Sigmoid colon (tissue), 7 donors: ENCODE measurements around the gene ACOXL. TPM values are rescaled to one million over a fixed set of nuclear protein-coding genes. Genes with fewer than 3 reads are reported as not detected.

Experiments used
- DNase-seq: peaks from one replicate; pipeline ENCODE4 v3.0.0-alpha.2; 2019
- H3K27ac ChIP-seq, 4 donors: fragments of 200-600 bp; sonication (generic); one replicate each; pipeline ENCODE4 v1.5.1; 2016 to 2019; ENCODE audit warnings: mild to moderate bottlenecking in 1 of 4
- H3K27me3 ChIP-seq, 3 donors: fragments of 200-600 bp; sonication (generic); one replicate each; pipeline ENCODE4 v1.5.1; 2019; ENCODE audit warnings: mild to moderate bottlenecking in 1 of 3
- H3K36me3 ChIP-seq, 4 donors: fragments of 200-600 bp; sonication (generic); one replicate each; pipeline ENCODE4 v1.5.1; 2016 to 2019
- H3K4me1 ChIP-seq, 4 donors: fragments of 200-600 bp; sonication (generic); one replicate each; pipeline ENCODE4 v1.5.1; 2017 to 2019
- H3K4me3 ChIP-seq, 4 donors: fragments of 200-600 bp; sonication (generic); one replicate each; pipeline ENCODE4 v1.5.1; 2017 to 2019; ENCODE audit warnings: mild to moderate bottlenecking in 2 of 4, moderate library complexity in 1 of 4
- H3K9me3 ChIP-seq, 4 donors: fragments of 200-600 bp in 3 of 4; sonication (generic) in 3 of 4; one replicate each; pipeline versions ENCODE4 v1.5.1 to v1.6.1; 2013 to 2019
- CTCF ChIP-seq, 4 experiments: fragments of 450-650 bp in 3 of 4; fragments of 200-600 bp in 1 of 4; IDR thresholded peaks; one replicate each; pipeline ENCODE4 v1.5.1; 2016 to 2019; ENCODE audit warnings: antibody characterized with exemption in 4 of 4, mild to moderate bottlenecking in 3 of 4, moderate library complexity in 2 of 4
- EP300 ChIP-seq, 4 donors: sonication (generic); formaldehyde crosslinking; IDR thresholded peaks; one replicate each; pipeline ENCODE4 v1.6.1; 2017; ENCODE audit warnings: antibody characterized with exemption in 4 of 4
- POLR2A ChIP-seq, 2 donors: fragments of 450-650 bp; IDR thresholded peaks; one replicate each; pipeline ENCODE4 v1.6.1; 2016; ENCODE audit warnings: antibody characterized with exemption in 2 of 2, mild to moderate bottlenecking in 2 of 2, moderate library complexity in 2 of 2
- POLR2AphosphoS5 ChIP-seq, 4 donors: sonication (generic); formaldehyde crosslinking; IDR thresholded peaks; one replicate each; pipeline ENCODE4 v1.6.1; 2017; ENCODE audit warnings: antibody characterized with exemption in 4 of 4
- WGBS, 2 donors: extraction: QIAGEN DNeasy Blood & Tissue Kit; methylation state at CpG; one replicate each; pipeline ENCODE4 v1.1.7; 2013; 5-methylcytosine and 5-hydroxymethylcytosine counted together
- intact Hi-C: fragments of 100-400 bp; cut with DNase I; formaldehyde crosslinking; loops from one replicate; pipeline ENCODE4 v1.15.1; 2023
- polyA plus RNA-seq, 3 donors: library from polyadenylated mRNA; stranded (reverse); fragments of 200-250 nt; gene quantifications; one replicate each; pipeline ENCODE4 v1.2.3, GENCODE V29; 2013
- total RNA-seq, 4 donors: library from RNA; depleted of rRNA; stranded (reverse); fragments of >200 nt; gene quantifications; one replicate each; pipeline ENCODE4 v1.1.0, GENCODE V29; 2016
- donor health status: healthy with polysubstance abuse.
- donor health status: Bipolar disorder and iron deficiency.
- donor health status: healthy.

The ACOXL gene
- total and polyA plus RNA-seq, 7 donors, result 0.45 TPM; not detected in 6

DNA sequence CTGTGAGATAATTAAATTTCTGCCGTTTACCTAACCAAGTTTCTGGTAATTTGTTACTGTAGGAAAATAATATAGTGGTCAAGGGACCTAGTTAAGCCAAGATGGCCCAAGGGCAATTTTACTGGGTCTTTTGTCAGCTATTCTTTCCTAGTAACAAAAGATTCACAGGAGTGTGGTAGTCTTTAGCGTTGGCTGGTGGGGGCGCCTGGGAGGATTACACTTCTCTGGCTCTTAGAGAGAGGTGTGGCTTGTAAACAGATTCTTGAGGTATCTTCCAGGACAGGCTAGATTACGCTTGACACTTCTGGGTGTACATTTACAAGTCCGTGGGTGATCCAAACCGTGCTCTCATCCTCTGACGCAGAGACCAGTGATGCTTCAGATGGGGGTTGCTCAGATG, 3.3 kb upstream of the ACOXL start:
- Histone ChIP-seq H3K27ac (no peak overlapping the region), H3K4me1 (peaks cover 0 to 12% (median 11%) of the 10 kb centered on the region in 4 donors), H3K9me3 (peaks cover 0 to 3% (median 1%) of the 10 kb centered on the region in 4 donors), H3K27me3 (peaks cover 13 to 37% (median 23%) of the 10 kb centered on the region in 3 donors), H3K4me3 (no peak overlapping the region), H3K36me3 (no peaks in the 10 kb centered on the region)
- TF ChIP-seq EP300 (IDR thresholded peaks at IDR 0.05), result no peak
- TF ChIP-seq CTCF (IDR thresholded peaks at IDR 0.05), result no peak
- no peak for TF ChIP-seq POLR2A (IDR thresholded peaks at IDR 0.05)
- no peak for TF ChIP-seq POLR2AphosphoS5 (IDR thresholded peaks at IDR 0.05)
- intact Hi-C loops, result no loop called here
- 83 to 85% methylated on average over 7 of the region's 7 CpGs for WGBS, 2 donors
- no peak for DNase-seq

DNA sequence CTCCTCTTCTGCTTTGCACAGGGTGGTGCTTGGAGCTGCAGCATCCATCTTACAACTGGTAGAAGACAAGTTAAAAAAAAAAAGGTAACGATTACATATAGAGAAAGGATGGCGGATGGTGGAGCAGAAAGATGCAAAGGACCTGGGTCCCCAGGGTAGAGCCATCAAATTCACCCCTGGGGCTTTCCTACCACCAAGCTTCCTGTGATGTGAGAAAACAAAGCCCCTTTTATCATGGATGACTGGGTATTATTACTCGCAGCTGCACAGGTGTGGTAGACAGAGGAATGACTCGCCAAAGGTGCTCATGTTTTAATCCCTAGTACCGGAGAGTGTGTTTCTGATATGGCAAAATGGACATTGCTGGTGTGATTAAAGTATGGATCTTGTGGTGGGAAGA, 1.3 kb upstream of the ACOXL start:
- no peak overlapping the region for H3K4me3 ChIP-seq
- TF ChIP-seq EP300 (IDR thresholded peaks at IDR 0.05) (no peak), POLR2A (IDR thresholded peaks at IDR 0.05) (no peak), POLR2AphosphoS5 (IDR thresholded peaks at IDR 0.05) (no peak), CTCF (IDR thresholded peaks at IDR 0.05) (no peak)
- no peaks in the 10 kb centered on the region for H3K36me3 ChIP-seq
- peaks cover 0 to 3% (median 1%) of the 10 kb centered on the region in 4 donors for H3K9me3 ChIP-seq
- H3K4me1 ChIP-seq, result peaks cover 0 to 12% (median 11%) of the 10 kb centered on the region in 4 donors
- DNase-seq, result no peak
- WGBS, 2 donors, result 81 to 90% methylated on average over 5 of the region's 5 CpGs
- H3K27ac ChIP-seq, result no peak overlapping the region
- peaks cover 13 to 55% (median 29%) of the 10 kb centered on the region in 3 donors for H3K27me3 ChIP-seq
- intact Hi-C loops, result no loop called here

- TF ChIP-seq EP300 (IDR thresholded peaks at IDR 0.05), result no peak
- no peak for TF ChIP-seq POLR2A (IDR thresholded peaks at IDR 0.05)
- no peak for TF ChIP-seq POLR2AphosphoS5 (IDR thresholded peaks at IDR 0.05)
- TF ChIP-seq CTCF (IDR thresholded peaks at IDR 0.05), result no peak
- Histone ChIP-seq H3K36me3 (no peaks in the 10 kb centered on the region), H3K4me3 (no peak overlapping the region), H3K4me1 (peaks cover 0 to 12% (median 11%) of the 10 kb centered on the region in 4 donors), H3K9me3 (peaks cover 0 to 3% (median 1%) of the 10 kb centered on the region in 4 donors), H3K27ac (no peak overlapping the region), H3K27me3 (peaks cover 13 to 76% (median 29%) of the 10 kb centered on the region in 3 donors)
- WGBS, 2 donors, result 61 to 74% methylated on average over 4 of the region's 4 CpGs
- DNase-seq, result no peak
- intact Hi-C loops, result no loop called here
Measured at GRCh38 chr2:110735366-110735765, 3.0 kb downstream of the ACOXL start.

- intact Hi-C loops, result no loop called here
- peaks cover 6 to 52% (median 17%) of the 10 kb centered on the region in 3 donors for H3K27me3 ChIP-seq
- TF ChIP-seq CTCF (IDR thresholded peaks at IDR 0.05), result no peak
- TF ChIP-seq EP300 (IDR thresholded peaks at IDR 0.05), result no peak
- no peak for TF ChIP-seq POLR2A (IDR thresholded peaks at IDR 0.05)
- TF ChIP-seq POLR2AphosphoS5 (IDR thresholded peaks at IDR 0.05), result no peak
Measured at GRCh38 chr2:110737783-110738182, 5.4 kb downstream of the ACOXL start.

More at GRCh38 chr2:110737783-110738182, 5.4 kb downstream of the ACOXL start:
- DNase-seq, result no peak
- H3K4me3 ChIP-seq, result no peak overlapping the region
- no peaks in the 10 kb centered on the region for H3K9me3 ChIP-seq
- peaks cover 0 to 6% (median 5%) of the 10 kb centered on the region in 4 donors for H3K4me1 ChIP-seq
- no peaks in the 10 kb centered on the region for H3K36me3 ChIP-seq
- no peak overlapping the region for H3K27ac ChIP-seq
- 76 to 77% methylated on average over 2 of the region's 2 CpGs for WGBS, 2 donors
